Smooth muscle cell (in vitro differentiated cells): ENCODE measurements around the gene USP32. TPM values are rescaled to one million over a fixed set of nuclear protein-coding genes. Genes with fewer than 3 reads are reported as not detected.
"Not testable (repeated sequence)": the region's sequence is repeated elsewhere in the genome, so short reads cannot be mapped to it uniquely, and the experiment has no call there.

Experiments
- DNase-seq: peaks from one replicate; lab custom pipeline; 2025; ENCODE audit not compliant: unreplicated experiment; lab: John Stamatoyannopoulos, UW
- H2AFZ ChIP-seq: fragments of 200-600 bp; sonication (generic); 2 replicates; pipeline ENCODE4 v1.6.0; 2016; ENCODE audit warnings: antibody characterized with exemption, low read depth, mild to moderate bottlenecking
- H3F3A ChIP-seq: fragments of 200-600 bp; sonication (generic); 2 replicates; pipeline ENCODE4 v1.6.0; 2017; ENCODE audit warnings: antibody characterized with exemption, low read depth
- H3K27ac ChIP-seq: fragments of 200-600 bp; sonication (generic); 2 replicates; pipeline ENCODE4 v1.5.1; 2016; ENCODE audit warnings: low read depth, mild to moderate bottlenecking
- H3K27me3 ChIP-seq: fragments of 200-600 bp; sonication (generic); 2 replicates; pipeline ENCODE4 v1.6.1; 2016; ENCODE audit warnings: low read depth, mild to moderate bottlenecking
- H3K36me3 ChIP-seq: fragments of 200-600 bp; sonication (generic); 2 replicates; pipeline ENCODE4 v1.5.1; 2016; ENCODE audit warnings: low read depth
- H3K4me1 ChIP-seq: fragments of 200-600 bp; sonication (generic); 2 replicates; pipeline ENCODE4 v1.5.1; 2016; ENCODE audit warnings: low read depth
- H3K4me2 ChIP-seq: fragments of 200-600 bp; sonication (generic); 2 replicates; pipeline ENCODE4 v1.6.0; 2016; ENCODE audit warnings: mild to moderate bottlenecking
- H3K4me3 ChIP-seq: fragments of 200-600 bp; sonication (generic); 2 replicates; pipeline ENCODE4 v1.5.1; 2016; ENCODE audit warnings: mild to moderate bottlenecking
- H3K79me2 ChIP-seq: fragments of 200-600 bp; sonication (generic); 2 replicates; pipeline ENCODE4 v1.6.0; 2016; ENCODE audit warnings: low read depth, mild to moderate bottlenecking
- H3K9ac ChIP-seq: fragments of 200-600 bp; sonication (generic); 2 replicates; pipeline ENCODE4 v1.6.0; 2016; ENCODE audit warnings: low read depth
- H3K9me3 ChIP-seq: fragments of 200-600 bp; sonication (generic); replicated peaks from 2 replicates; pipeline ENCODE4 v1.5.1; 2016; ENCODE audit warnings: low read depth
- H4K20me1 ChIP-seq: fragments of 200-600 bp; sonication (generic); 2 replicates; pipeline ENCODE4 v1.6.0; 2016; ENCODE audit warnings: low read depth
- CTCF ChIP-seq: fragments of 200-600 bp; sonication (generic); IDR thresholded peaks from 2 replicates; pipeline ENCODE4 v1.5.1; 2017; ENCODE audit warnings: borderline replicate concordance, mild to moderate bottlenecking, antibody characterized with exemption; ENCODE audit not compliant: insufficient read depth, poor library complexity, severe bottlenecking
- WGBS: methylation state at CpG from one replicate; pipeline ENCODE4 v1.1.7; 2016; ENCODE audit warnings: low lambda C conversion rate; 5-methylcytosine and 5-hydroxymethylcytosine counted together
- polyA plus RNA-seq: library from polyadenylated mRNA; unstranded; fragments of >200 nt; fragmentation: Nextera tagmentation; extraction: Ambion mirVana; gene quantifications from 2 replicates; pipeline ENCODE4 v1.2.1, GENCODE V29; 2016
- total RNA-seq: library from RNA; depleted of rRNA; stranded (reverse); fragments of >200 nt; gene quantifications from 2 replicates; pipeline ENCODE4 v1.2.3, GENCODE V29; 2014

Gene USP32
- total and polyA plus RNA-seq, 2 experiments from 2014 or later: 10.5 to 21.7 TPM

GRCh38 chr17:60386147-60387058 is 5.5 kb downstream of the USP32 start:
- no peak for TF ChIP-seq CTCF
- Histone ChIP-seq H3K4me1 (peaks cover 39% of the 10 kb centered on the region), H4K20me1 (peaks cover 91% of the 10 kb centered on the region), H3K4me3 (no peak overlapping the region), H3K9me3 (no peaks in the 10 kb centered on the region), H3K9ac (peak overlapping the region; percentile 29), H3K4me2 (peak overlapping the region; percentile 70), H3K36me3 (no peaks in the 10 kb centered on the region), H3K79me2 (peaks cover 93% of the 10 kb centered on the region), H3F3A (peaks cover 16% of the 10 kb centered on the region), H2AFZ (no peak overlapping the region), H3K27me3 (no peaks in the 10 kb centered on the region), H3K27ac (peak overlapping the region; percentile 82)
- DNase-seq: no peak
- WGBS: 67% methylated on average over 4 of the region's 4 CpGs

- DNase-seq, H3K4me3 ChIP-seq, H3K27me3 ChIP-seq, H2AFZ ChIP-seq, H3K9me3 ChIP-seq, H3K36me3 ChIP-seq, H3F3A ChIP-seq, H3K9ac ChIP-seq: not testable (repeated sequence)
- 86% methylated on average over 7 of the region's 7 CpGs for WGBS
- Histone ChIP-seq H3K4me1 (peaks cover 31% of the 10 kb centered on the region), H4K20me1 (peaks cover 92% of the 10 kb centered on the region), H3K27ac (peak overlapping the region; percentile 82), H3K79me2 (peaks cover 86% of the 10 kb centered on the region), H3K4me2 (peak overlapping the region; percentile 31)
Measured at GRCh38 chr17:60384921-60385320, 7.0 kb downstream of the USP32 start.

GRCh38 chr17:60383379-60383778 is 8.6 kb downstream of the USP32 start:
- H3K79me2 ChIP-seq: peaks cover 80% of the 10 kb centered on the region
- H4K20me1 ChIP-seq: peaks cover 91% of the 10 kb centered on the region
- peak overlapping the region; percentile 54 for H3K27ac ChIP-seq
- H3K9me3 ChIP-seq: no peaks in the 10 kb centered on the region
- H3K4me3 ChIP-seq: no peak overlapping the region
- 63% methylated on average over 3 of the region's 3 CpGs for WGBS
- no peak overlapping the region for H3K4me2 ChIP-seq
- H3K4me1 ChIP-seq: peaks cover 27% of the 10 kb centered on the region
- no peak overlapping the region for H2AFZ ChIP-seq
- no peak overlapping the region for H3K9ac ChIP-seq
- H3K27me3 ChIP-seq: no peaks in the 10 kb centered on the region
- TF ChIP-seq CTCF: no peak
- peaks cover 4% of the 10 kb centered on the region for H3F3A ChIP-seq
- no peaks in the 10 kb centered on the region for H3K36me3 ChIP-seq
- DNase-seq: no peak

- Histone ChIP-seq H3K4me1 (peaks cover 19% of the 10 kb centered on the region), H3K9me3 (no peaks in the 10 kb centered on the region), H3F3A (peaks cover 4% of the 10 kb centered on the region), H3K27me3 (no peaks in the 10 kb centered on the region), H3K9ac (no peak overlapping the region), H3K4me3 (no peak overlapping the region), H3K36me3 (no peaks in the 10 kb centered on the region), H4K20me1 (peaks cover 92% of the 10 kb centered on the region), H3K27ac (no peak overlapping the region), H3K4me2 (no peak overlapping the region), H2AFZ (no peak overlapping the region), H3K79me2 (peaks cover 80% of the 10 kb centered on the region)
- no peak for DNase-seq
- no peak for TF ChIP-seq CTCF
- WGBS: 77% methylated on average over 4 of the region's 4 CpGs
Measured at GRCh38 chr17:60381958-60382357, 10.0 kb downstream of the USP32 start.

- H3K9ac ChIP-seq, H3K9me3 ChIP-seq, H3K27ac ChIP-seq, H3K4me3 ChIP-seq, DNase-seq, H3F3A ChIP-seq, H3K4me1 ChIP-seq, H3K36me3 ChIP-seq, H3K4me2 ChIP-seq, H2AFZ ChIP-seq, H3K27me3 ChIP-seq: not testable (repeated sequence)
- 68% methylated on average over 2 of the region's 3 CpGs for WGBS
- H3K79me2 ChIP-seq: peaks cover 65% of the 10 kb centered on the region
- H4K20me1 ChIP-seq: peaks cover 76% of the 10 kb centered on the region
Measured at GRCh38 chr17:60379461-60379860, 12.5 kb downstream of the USP32 start.

- H3K36me3 ChIP-seq, H3K27ac ChIP-seq, H3K4me1 ChIP-seq, H2AFZ ChIP-seq, H3K9ac ChIP-seq, H3K9me3 ChIP-seq, DNase-seq, H3K4me2 ChIP-seq, H3F3A ChIP-seq, H3K27me3 ChIP-seq, H3K4me3 ChIP-seq: not testable (repeated sequence)
- WGBS: 97% methylated on average over 1 of the region's 1 CpG
- H3K79me2 ChIP-seq: peaks cover 62% of the 10 kb centered on the region
- H4K20me1 ChIP-seq: peaks cover 76% of the 10 kb centered on the region
Measured at GRCh38 chr17:60378187-60378586, 13.7 kb downstream of the USP32 start.
